Duodenal mucosa (tissue), 2 donors: ENCODE data around the gene VEZT.

ENCODE experiments used
- H3K27ac ChIP-seq: one replicate; pipeline ENCODE4 v1.7.0; 2013; ENCODE audit warnings: low read depth, low read length
- H3K27me3 ChIP-seq, 2 donors: one replicate each; pipeline ENCODE4 v1.7.0; 2013; ENCODE audit warnings: low read length in 2 of 2, control low read depth in 1 of 2; ENCODE audit not compliant: insufficient read depth in 2 of 2, control insufficient read depth in 1 of 2
- H3K36me3 ChIP-seq, 2 donors: one replicate each; pipeline ENCODE4 v1.7.0; 2013; ENCODE audit warnings: low read length in 2 of 2, control low read depth in 1 of 2; ENCODE audit not compliant: insufficient read depth in 2 of 2, control insufficient read depth in 1 of 2
- H3K4me1 ChIP-seq, 2 donors: one replicate each; pipeline ENCODE4 v1.7.0; 2013; ENCODE audit warnings: low read length in 2 of 2, control low read depth in 1 of 2; ENCODE audit not compliant: insufficient read depth in 2 of 2, control insufficient read depth in 1 of 2
- H3K4me3 ChIP-seq, 2 donors: one replicate each; pipeline ENCODE4 v1.7.0; 2013; ENCODE audit warnings: low read length in 2 of 2, low read depth in 1 of 2
- H3K9ac ChIP-seq, 2 donors: one replicate each; pipeline ENCODE4 v1.7.0; 2013; ENCODE audit warnings: low read length in 2 of 2, low read depth in 1 of 2
- H3K9me3 ChIP-seq, 2 donors: one replicate each; pipeline ENCODE4 v1.7.0; 2013; ENCODE audit warnings: low read length in 2 of 2, control low read depth in 1 of 2; ENCODE audit not compliant: control insufficient read depth in 1 of 2

Gene VEZT

GRCh38 chr12:95269892-95270291 lies 52.3 kb downstream of the VEZT start:
- Histone ChIP-seq H3K27ac (no peak overlapping the region), H3K36me3 (peaks cover 14 to 42% of the 10 kb centered on the region in 2 donors), H3K27me3 (no peaks in the 10 kb centered on the region), H3K4me3 (no peak overlapping the region), H3K4me1 (no peaks in the 10 kb centered on the region), H3K9me3 (no peaks in the 10 kb centered on the region), H3K9ac (no peak overlapping the region)

- Histone ChIP-seq H3K36me3 (peaks cover 16 to 47% of the 10 kb centered on the region in 2 donors), H3K9ac (no peak overlapping the region), H3K4me3 (no peak overlapping the region), H3K9me3 (no peaks in the 10 kb centered on the region), H3K4me1 (no peaks in the 10 kb centered on the region), H3K27ac (no peak overlapping the region), H3K27me3 (no peaks in the 10 kb centered on the region)
These were observed 53.9 kb downstream of the VEZT start for GRCh38 chr12:95271465-95271864.

- Histone ChIP-seq H3K4me1 (no peaks in the 10 kb centered on the region), H3K4me3 (no peak overlapping the region), H3K9ac (no peak overlapping the region), H3K36me3 (peaks cover 9 to 36% of the 10 kb centered on the region in 2 donors), H3K9me3 (no peaks in the 10 kb centered on the region), H3K27ac (no peak overlapping the region), H3K27me3 (no peaks in the 10 kb centered on the region)
These were observed 59.5 kb downstream of the VEZT start for GRCh38 chr12:95277139-95277538.

- Histone ChIP-seq H3K27ac (no peak overlapping the region), H3K4me3 (no peak overlapping the region), H3K27me3 (no peaks in the 10 kb centered on the region), H3K36me3 (peaks cover 15 to 49% of the 10 kb centered on the region in 2 donors), H3K4me1 (no peaks in the 10 kb centered on the region), H3K9me3 (no peaks in the 10 kb centered on the region), H3K9ac (no peak overlapping the region)
These were observed 62.2 kb downstream of the VEZT start for GRCh38 chr12:95279856-95280255.

GRCh38 chr12:95282266-95282665 lies 64.7 kb downstream of the VEZT start:
- Histone ChIP-seq H3K4me3 (no peak overlapping the region), H3K4me1 (no peaks in the 10 kb centered on the region), H3K9ac (no peak overlapping the region), H3K27me3 (no peaks in the 10 kb centered on the region), H3K9me3 (no peaks in the 10 kb centered on the region), H3K36me3 (peaks cover 16 to 39% of the 10 kb centered on the region in 2 donors), H3K27ac (no peak overlapping the region)

GRCh38 chr12:95283371-95283770 lies 65.8 kb downstream of the VEZT start:
- Histone ChIP-seq H3K4me3 (no peak overlapping the region), H3K9ac (no peak overlapping the region), H3K36me3 (peaks cover 16 to 39% of the 10 kb centered on the region in 2 donors), H3K9me3 (no peaks in the 10 kb centered on the region), H3K27ac (no peak overlapping the region), H3K4me1 (no peaks in the 10 kb centered on the region), H3K27me3 (no peaks in the 10 kb centered on the region)

GRCh38 chr12:95286713-95287112 lies 69.1 kb downstream of the VEZT start:
- Histone ChIP-seq H3K27me3 (no peaks in the 10 kb centered on the region), H3K36me3 (peaks cover 13 to 40% of the 10 kb centered on the region in 2 donors), H3K4me3 (no peak overlapping the region)

GRCh38 chr12:95291501-95291900 lies 73.9 kb downstream of the VEZT start:
- Histone ChIP-seq H3K27ac (no peak overlapping the region), H3K4me3 (no peak overlapping the region), H3K4me1 (no peaks in the 10 kb centered on the region), H3K9ac (no peak overlapping the region), H3K36me3 (peaks cover 0 to 36% of the 10 kb centered on the region in 2 donors), H3K9me3 (no peaks in the 10 kb centered on the region), H3K27me3 (no peaks in the 10 kb centered on the region)

More at GRCh38 chr12:95286713-95287112, 69.1 kb downstream of the VEZT start:
- no peak overlapping the region for H3K9ac ChIP-seq
- no peak overlapping the region for H3K27ac ChIP-seq
- no peaks in the 10 kb centered on the region for H3K4me1 ChIP-seq
- no peaks in the 10 kb centered on the region for H3K9me3 ChIP-seq

- Histone ChIP-seq H3K9me3 (no peaks in the 10 kb centered on the region), H3K9ac (no peak overlapping the region), H3K4me3 (no peak overlapping the region), H3K36me3 (peaks cover 9 to 41% of the 10 kb centered on the region in 2 donors), H3K27me3 (no peaks in the 10 kb centered on the region), H3K4me1 (no peaks in the 10 kb centered on the region), H3K27ac (no peak overlapping the region)
These were observed 81.3 kb downstream of the VEZT start for GRCh38 chr12:95298916-95299315.

GRCh38 chr12:95300286-95300685 lies 82.7 kb downstream of the VEZT start:
- H3K36me3 ChIP-seq, result peaks cover 9 to 31% of the 10 kb centered on the region in 2 donors
- no peak overlapping the region for H3K9ac ChIP-seq
- no peak overlapping the region for H3K27ac ChIP-seq

GRCh38 chr12:95303476-95303875 lies 85.9 kb downstream of the VEZT start:
- Histone ChIP-seq H3K36me3 (peaks cover 9 to 28% of the 10 kb centered on the region in 2 donors), H3K4me3 (no peak overlapping the region), H3K4me1 (no peaks in the 10 kb centered on the region), H3K27me3 (no peaks in the 10 kb centered on the region), H3K9ac (no peak overlapping the region), H3K9me3 (no peaks in the 10 kb centered on the region), H3K27ac (no peak overlapping the region)

More at GRCh38 chr12:95300286-95300685, 82.7 kb downstream of the VEZT start:
- H3K27me3 ChIP-seq, result no peaks in the 10 kb centered on the region
- no peaks in the 10 kb centered on the region for H3K9me3 ChIP-seq
- H3K4me3 ChIP-seq, result no peak overlapping the region
- H3K4me1 ChIP-seq, result no peaks in the 10 kb centered on the region
